ENCODE measurements around the gene GPR89B. TPM values are rescaled to one million over a fixed set of nuclear protein-coding genes. Genes with fewer than 3 reads are reported as not detected.

GPR89B gene
- polyA plus RNA-seq, 1 donor from 2014 or later: 54.7 TPM

DNA sequence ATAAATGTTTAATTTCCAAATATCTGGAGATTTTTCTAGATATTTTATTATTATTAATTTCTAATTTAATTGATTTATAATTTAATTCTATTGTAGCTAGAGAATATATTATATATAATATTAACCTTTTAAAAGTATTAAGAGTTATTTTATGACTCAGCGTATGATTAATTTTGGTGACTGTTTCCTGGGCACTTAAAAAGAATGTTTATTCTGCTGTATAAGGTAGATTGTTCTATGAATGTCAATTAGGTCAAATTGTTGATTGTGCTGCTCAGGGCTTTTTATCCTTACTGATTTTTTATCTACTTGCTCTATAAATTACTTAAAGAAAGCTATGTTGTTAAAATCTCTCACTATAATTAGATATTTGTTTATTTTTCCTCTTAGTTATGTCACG is 45.7 kb upstream of the GPR89B start:
- TF ChIP-seq MXI1 (conservative IDR thresholded peaks at IDR 0.05; ENCODE audit: poor library complexity, severe bottlenecking): no peak
- no peak for TF ChIP-seq RAD21 (conservative IDR thresholded peaks at IDR 0.05)
- TF ChIP-seq TAF1 (IDR thresholded peaks at IDR 0.05; ENCODE audit: low read depth): no peak
- TF ChIP-seq EP300 (conservative IDR thresholded peaks at IDR 0.05; ENCODE audit: poor library complexity, severe bottlenecking): no peak
- TF ChIP-seq REST (IDR thresholded peaks at IDR 0.05; ENCODE audit: borderline replicate concordance): no peak
- no peak for TF ChIP-seq POLR2AphosphoS5 (IDR thresholded peaks at IDR 0.05)
- TF ChIP-seq EZH2 (IDR thresholded peaks at IDR 0.05; ENCODE audit: borderline replicate concordance, insufficient read depth, low read length, poor library complexity, severe bottlenecking): no peak
- TF ChIP-seq, protein P1, sequence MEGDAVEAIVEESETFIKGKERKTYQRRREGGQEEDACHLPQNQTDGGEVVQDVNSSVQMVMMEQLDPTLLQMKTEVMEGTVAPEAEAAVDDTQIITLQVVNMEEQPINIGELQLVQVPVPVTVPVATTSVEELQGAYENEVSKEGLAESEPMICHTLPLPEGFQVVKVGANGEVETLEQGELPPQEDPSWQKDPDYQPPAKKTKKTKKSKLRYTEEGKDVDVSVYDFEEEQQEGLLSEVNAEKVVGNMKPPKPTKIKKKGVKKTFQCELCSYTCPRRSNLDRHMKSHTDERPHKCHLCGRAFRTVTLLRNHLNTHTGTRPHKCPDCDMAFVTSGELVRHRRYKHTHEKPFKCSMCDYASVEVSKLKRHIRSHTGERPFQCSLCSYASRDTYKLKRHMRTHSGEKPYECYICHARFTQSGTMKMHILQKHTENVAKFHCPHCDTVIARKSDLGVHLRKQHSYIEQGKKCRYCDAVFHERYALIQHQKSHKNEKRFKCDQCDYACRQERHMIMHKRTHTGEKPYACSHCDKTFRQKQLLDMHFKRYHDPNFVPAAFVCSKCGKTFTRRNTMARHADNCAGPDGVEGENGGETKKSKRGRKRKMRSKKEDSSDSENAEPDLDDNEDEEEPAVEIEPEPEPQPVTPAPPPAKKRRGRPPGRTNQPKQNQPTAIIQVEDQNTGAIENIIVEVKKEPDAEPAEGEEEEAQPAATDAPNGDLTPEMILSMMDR (IDR thresholded peaks at IDR 0.05; ENCODE audit: poor library complexity, severe bottlenecking): no peak
- TF ChIP-seq SMC3 (conservative IDR thresholded peaks at IDR 0.05; ENCODE audit: poor library complexity): no peak
- Histone ChIP-seq H3K27ac (ENCODE audit: low read length) (no peak overlapping the region), H3K79me2 (replicated peaks; ENCODE audit: insufficient read depth, low read length) (no peaks in the 10 kb centered on the region), H3K9me2 (ENCODE audit: insufficient read depth, low read length) (no peaks in the 10 kb centered on the region), H2AFZ (ENCODE audit: low read depth, low read length) (no peak overlapping the region), H4K20me1 (ENCODE audit: insufficient read depth) (no peaks in the 10 kb centered on the region), H3F3A (ENCODE audit: insufficient read depth, low read length, poor library complexity, severe bottlenecking) (no peaks in the 10 kb centered on the region), H3K27me3 (ENCODE audit: insufficient read depth, low read depth, low read length) (no peaks in the 10 kb centered on the region), H3K4me2 (ENCODE audit: low read length) (no peak overlapping the region), H3K9me3 (ENCODE audit: low read length) (no peaks in the 10 kb centered on the region), H3K4me3 (ENCODE audit: low read length) (no peak overlapping the region), H3K9ac (ENCODE audit: low read length) (no peak overlapping the region), H3K36me3 (ENCODE audit: insufficient read depth, low read length) (no peaks in the 10 kb centered on the region)

DNA sequence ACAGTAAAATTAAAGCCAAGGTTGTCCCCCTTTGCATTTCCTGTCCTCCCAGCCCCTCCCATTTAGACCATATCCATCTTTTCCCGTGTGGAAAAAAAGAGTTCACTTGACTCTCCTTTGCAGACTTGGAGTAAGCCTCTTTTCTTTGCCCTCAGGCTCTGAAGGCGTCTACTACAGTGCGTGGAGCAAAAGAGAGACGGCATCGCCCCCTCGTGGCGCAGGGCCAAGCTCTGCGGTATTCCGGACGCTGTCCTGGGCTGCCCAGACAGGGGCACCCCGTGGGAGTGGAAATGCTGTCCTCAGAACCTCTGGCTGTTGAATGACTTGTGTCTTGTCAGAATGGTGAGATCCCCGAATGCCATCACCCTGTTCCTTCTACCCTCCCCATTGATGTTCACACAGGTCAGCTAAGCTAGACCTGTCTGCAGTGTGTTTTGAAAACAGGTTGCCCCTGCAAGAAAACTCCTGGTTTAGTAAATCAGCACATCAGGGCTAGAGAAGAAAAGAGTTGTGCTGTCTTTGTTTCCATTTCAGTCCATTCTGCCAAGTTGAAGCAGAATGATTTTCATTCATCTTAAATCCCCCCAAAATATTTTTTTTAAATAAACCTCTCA is 37.9 kb upstream of the GPR89B start:
- Histone ChIP-seq H3K4me2 (ENCODE audit: low read length) (no peak overlapping the region), H3K79me2 (replicated peaks; ENCODE audit: insufficient read depth, low read length) (no peaks in the 10 kb centered on the region), H3F3A (ENCODE audit: insufficient read depth, low read length, poor library complexity, severe bottlenecking) (no peaks in the 10 kb centered on the region), H3K36me3 (ENCODE audit: insufficient read depth, low read length) (no peaks in the 10 kb centered on the region), H3K27ac (ENCODE audit: low read length) (no peak overlapping the region), H3K4me3 (ENCODE audit: low read length) (no peak overlapping the region), H4K20me1 (ENCODE audit: insufficient read depth) (no peaks in the 10 kb centered on the region), H3K27me3 (ENCODE audit: insufficient read depth, low read depth, low read length) (no peaks in the 10 kb centered on the region), H3K9me3 (ENCODE audit: low read length) (no peaks in the 10 kb centered on the region), H2AFZ (ENCODE audit: low read depth, low read length) (peak overlapping the region; percentile 37), H3K9ac (ENCODE audit: low read length) (peak overlapping the region; percentile 49), H3K9me2 (ENCODE audit: insufficient read depth, low read length) (no peaks in the 10 kb centered on the region)
- TF ChIP-seq TAF1 (IDR thresholded peaks at IDR 0.05; ENCODE audit: low read depth) (no peak), SMC3 (conservative IDR thresholded peaks at IDR 0.05; ENCODE audit: poor library complexity) (peak; percentile 89), MXI1 (conservative IDR thresholded peaks at IDR 0.05; ENCODE audit: poor library complexity, severe bottlenecking) (no peak), RAD21 (conservative IDR thresholded peaks at IDR 0.05) (peak; percentile 88), EP300 (conservative IDR thresholded peaks at IDR 0.05; ENCODE audit: poor library complexity, severe bottlenecking) (no peak)
- TF ChIP-seq, protein P1 (IDR thresholded peaks at IDR 0.05; ENCODE audit: poor library complexity, severe bottlenecking): peak; percentile 89
